GM18498 (cell line): Measurements from ENCODE around the gene SMARCA4.
"Not testable (repeated sequence)": the region's sequence is repeated elsewhere in the genome, so short reads cannot be mapped to it uniquely, and the experiment has no call there.

Source experiments
- ATAC-seq: cut with Tn5 transposase; IDR thresholded peaks from one replicate; pipeline ENCODE4 v1.9.1; 2021; ENCODE audit warnings: mild to moderate bottlenecking, moderate library complexity; ENCODE audit not compliant: unreplicated experiment

SMARCA4 gene

DNA sequence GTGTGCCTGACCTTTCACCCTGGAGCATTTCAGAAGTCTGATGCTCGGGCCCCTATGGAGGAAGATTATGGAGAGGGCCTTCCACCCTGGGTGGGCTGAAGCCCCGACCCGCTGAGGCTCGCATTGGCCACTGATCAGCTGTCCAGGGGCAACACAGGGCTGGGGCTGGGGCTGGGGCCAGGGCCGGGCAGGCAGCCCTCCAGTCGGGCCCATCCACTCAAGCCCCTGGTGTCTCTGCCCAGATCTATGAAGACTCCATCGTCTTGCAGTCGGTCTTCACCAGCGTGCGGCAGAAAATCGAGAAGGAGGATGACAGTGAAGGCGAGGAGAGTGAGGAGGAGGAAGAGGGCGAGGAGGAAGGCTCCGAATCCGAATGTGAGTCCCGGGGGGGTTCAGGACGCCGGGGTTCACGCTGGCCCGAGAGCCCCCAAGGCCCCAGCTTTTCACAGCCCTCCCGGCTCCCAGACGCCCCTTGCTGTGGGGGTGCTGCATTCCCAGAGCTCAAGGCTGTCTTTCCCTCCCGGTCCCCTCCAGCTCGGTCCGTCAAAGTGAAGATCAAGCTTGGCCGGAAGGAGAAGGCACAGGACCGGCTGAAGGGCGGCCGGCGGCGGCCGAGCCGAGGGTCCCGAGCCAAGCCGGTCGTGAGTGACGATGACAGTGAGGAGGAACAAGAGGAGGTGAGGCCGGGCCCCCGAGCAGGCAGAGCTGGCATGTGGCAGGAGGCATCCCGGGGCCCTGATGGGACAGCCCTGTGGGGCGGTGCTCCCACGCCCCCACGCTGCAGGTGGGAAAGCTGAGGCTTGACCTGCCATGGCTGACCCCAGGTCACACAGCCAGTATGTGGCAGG lies 98.9 kb downstream of the SMARCA4 start:
- no peak for ATAC-seq

DNA sequence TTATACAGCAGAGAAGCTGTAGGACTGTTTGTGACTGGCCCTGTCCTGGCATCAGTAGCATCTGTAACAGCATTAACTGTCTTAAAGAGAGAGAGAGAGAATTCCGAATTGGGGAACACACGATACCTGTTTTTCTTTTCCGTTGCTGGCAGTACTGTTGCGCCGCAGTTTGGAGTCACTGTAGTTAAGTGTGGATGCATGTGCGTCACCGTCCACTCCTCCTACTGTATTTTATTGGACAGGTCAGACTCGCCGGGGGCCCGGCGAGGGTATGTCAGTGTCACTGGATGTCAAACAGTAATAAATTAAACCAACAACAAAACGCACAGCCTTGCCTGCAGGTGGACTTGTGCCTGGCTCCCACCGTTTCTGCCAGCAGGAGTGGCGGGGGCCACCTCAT lies 101.1 kb downstream of the SMARCA4 start:
- ATAC-seq, result no peak

DNA sequence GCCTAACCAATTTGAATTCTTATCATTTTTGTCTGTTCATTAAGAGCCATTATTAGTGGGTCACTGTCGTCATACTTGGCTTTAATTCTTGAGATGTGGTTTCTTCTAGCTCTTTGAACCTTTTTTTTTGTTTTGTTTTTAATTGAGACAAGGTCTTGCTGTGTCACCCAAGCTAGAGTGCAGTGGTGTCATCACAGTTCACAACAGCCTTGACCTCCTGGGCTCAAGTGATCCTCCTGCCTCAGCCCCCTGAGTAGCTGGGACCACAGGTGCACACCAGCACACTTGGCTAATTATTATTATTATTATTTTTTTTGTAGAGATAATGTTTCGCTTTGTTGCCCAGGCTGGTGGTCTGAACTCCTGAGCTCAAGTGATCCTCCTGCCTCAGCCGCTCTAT lies 102.6 kb downstream of the SMARCA4 start:
- ATAC-seq, result no peak

DNA sequence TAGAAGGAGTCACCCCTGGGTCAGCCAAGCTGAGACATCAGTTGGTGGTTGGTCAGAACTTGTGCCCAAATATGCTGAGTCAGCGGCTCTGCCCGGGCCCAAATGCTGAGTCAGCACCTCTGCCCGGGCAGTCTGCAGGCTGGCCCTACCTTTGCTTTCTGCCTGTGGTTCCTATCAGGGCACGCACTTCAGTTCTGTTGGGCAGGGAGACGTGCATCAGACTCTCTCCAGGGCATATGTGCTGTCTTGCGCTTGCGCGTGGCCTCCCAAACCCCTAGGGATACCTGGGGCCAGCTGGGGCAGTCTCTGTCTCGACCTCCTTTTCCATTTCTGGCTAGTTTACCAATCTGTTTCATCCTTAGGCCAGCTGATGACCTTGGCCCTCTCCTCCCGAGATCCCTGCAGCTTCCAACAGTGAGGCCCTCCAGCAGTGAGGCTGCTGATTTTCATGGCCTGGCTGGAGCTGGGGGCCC lies 104.0 kb downstream of the SMARCA4 start:
- ATAC-seq, result no peak

- ATAC-seq, result no peak
Observed at GRCh38 chr19:11066326-11066725, 105.5 kb downstream of the SMARCA4 start.

GRCh38 chr19:11067356-11068113 lies 106.7 kb downstream of the SMARCA4 start:
- ATAC-seq, result no peak

DNA sequence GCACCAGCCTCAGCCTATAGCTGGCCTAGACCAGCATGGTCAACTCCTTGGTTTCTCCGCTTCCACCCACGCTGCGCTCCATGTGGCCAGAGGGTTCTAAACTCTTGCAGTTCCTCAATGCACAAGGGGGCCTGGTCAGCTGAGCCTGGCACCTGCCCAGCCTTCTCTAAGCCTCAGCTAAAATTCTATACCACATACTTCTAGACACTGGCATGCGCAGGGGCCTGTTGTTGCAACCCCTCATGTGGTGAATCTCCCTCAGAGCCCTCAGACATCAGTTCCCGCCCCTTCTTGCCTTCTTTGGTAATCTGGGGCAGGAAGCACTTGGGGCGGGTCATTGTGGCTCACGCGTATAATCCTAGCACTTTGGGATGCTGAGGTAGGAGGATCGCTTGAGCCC lies 108.7 kb downstream of the SMARCA4 start:
- ATAC-seq, result no peak

GRCh38 chr19:11070123-11070522 lies 109.3 kb downstream of the SMARCA4 start:
- ATAC-seq, result no peak

- no peak for ATAC-seq
Observed at GRCh38 chr19:11073568-11073967, 112.7 kb downstream of the SMARCA4 start.

DNA sequence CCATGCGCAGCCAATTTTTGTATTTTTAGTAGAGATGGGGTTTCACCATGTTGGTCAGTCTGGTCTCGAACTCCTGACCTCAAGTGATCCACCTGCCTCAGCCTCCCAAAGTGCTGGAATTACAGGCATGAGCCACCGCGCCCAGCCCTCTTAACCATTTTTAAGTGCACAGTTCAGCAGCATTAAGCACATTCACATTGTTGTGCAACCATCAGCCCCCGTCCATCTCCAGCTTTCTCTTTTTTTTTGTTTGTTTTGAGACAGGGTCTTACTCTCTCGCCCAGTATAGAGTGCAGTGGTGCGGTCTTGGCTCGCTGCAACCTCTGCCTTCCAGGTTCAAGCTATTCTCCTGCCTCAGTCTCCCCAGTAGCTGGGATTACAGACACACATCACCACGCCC lies 116.0 kb downstream of the SMARCA4 start:
- not testable (repeated sequence) for ATAC-seq

DNA sequence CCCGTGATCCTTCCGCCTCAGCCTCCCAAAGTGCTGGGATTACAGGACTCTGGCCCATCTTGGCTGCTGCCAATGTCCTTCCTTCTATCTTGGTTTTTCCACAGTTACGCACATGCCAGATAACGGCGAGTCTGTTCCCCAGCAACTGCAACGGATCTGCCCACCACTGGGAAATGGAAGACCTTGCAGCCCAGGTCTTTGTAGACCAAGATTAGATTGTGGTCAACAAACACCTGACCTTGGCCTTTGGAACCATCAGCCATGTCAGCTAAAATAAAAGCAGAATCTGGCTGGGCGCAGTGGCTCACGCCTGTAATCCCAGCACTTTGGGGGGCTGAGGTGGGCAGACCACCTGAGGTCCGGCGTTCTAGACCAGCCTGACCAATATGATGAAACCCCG lies 118.1 kb downstream of the SMARCA4 start:
- no peak for ATAC-seq

GRCh38 chr19:11079999-11080398 lies 119.2 kb downstream of the SMARCA4 start:
- no peak for ATAC-seq

DNA sequence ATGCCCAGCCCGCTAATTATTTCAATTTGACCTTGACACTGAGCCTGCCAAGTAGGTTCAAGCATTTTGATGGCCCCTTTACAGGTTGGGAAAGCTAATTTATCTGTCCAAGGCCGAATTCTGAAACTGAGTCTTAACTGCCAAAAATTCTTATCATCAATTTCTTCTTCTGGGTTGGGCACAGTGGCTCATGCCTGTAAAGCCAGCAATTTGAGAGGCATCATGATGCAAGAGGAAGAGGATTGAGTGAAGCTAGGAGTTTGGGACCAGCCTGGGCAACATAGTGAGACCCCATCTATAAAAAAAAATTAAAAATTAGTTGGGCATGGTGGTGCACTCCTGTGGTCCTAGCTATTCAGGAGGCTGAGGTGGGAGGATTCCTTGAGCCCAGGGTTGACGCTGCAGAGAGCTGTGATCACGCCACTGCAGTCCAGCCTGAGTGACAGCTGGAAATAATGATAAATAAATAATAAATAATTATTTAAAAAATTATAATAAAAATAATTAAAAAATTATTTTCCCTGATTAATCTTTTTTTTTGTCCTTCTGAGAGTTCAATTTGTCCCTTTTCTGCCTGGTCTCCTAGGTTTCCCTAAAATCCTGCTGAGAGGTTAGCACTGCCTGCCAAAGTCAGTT lies 127.2 kb downstream of the SMARCA4 start:
- ATAC-seq, result no peak

- ATAC-seq, result no peak
Observed at GRCh38 chr19:11088506-11089253, 127.8 kb downstream of the SMARCA4 start.

DNA sequence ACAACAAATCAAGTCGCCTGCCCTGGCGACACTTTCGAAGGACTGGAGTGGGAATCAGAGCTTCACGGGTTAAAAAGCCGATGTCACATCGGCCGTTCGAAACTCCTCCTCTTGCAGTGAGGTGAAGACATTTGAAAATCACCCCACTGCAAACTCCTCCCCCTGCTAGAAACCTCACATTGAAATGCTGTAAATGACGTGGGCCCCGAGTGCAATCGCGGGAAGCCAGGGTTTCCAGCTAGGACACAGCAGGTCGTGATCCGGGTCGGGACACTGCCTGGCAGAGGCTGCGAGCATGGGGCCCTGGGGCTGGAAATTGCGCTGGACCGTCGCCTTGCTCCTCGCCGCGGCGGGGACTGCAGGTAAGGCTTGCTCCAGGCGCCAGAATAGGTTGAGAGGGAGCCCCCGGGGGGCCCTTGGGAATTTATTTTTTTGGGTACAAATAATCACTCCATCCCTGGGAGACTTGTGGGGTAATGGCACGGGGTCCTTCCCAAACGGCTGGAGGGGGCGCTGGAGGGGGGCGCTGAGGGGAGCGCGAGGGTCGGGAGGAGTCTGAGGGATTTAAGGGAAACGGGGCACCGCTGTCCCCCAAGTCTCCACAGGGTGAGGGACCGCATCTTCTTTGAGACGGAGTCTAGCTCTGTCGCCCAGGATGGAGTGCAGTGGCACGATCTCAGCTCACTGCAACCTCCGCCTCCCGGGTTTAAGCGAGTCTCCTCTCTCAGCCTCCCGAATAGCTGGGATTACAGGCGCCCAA lies 128.6 kb downstream of the SMARCA4 start, which contains the start of gene LDLR:
Gene LDLR, plus strand, starts transcription at position 210 of the 760 bp plus-strand sequence. Its CDS starts 86 bp downstream, at position 296.
- peak; percentile 28 for ATAC-seq

DNA sequence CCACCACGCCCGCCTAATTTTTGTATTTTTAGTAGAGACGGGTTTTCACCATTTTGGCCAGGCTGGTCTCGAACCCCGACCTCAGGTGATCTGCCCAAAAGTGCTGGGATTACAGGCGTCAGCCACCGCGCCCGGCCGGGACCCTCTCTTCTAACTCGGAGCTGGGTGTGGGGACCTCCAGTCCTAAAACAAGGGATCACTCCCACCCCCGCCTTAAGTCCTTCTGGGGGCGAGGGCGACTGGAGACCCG lies 129.1 kb downstream of the SMARCA4 start:
- ATAC-seq, result not testable (repeated sequence)

DNA sequence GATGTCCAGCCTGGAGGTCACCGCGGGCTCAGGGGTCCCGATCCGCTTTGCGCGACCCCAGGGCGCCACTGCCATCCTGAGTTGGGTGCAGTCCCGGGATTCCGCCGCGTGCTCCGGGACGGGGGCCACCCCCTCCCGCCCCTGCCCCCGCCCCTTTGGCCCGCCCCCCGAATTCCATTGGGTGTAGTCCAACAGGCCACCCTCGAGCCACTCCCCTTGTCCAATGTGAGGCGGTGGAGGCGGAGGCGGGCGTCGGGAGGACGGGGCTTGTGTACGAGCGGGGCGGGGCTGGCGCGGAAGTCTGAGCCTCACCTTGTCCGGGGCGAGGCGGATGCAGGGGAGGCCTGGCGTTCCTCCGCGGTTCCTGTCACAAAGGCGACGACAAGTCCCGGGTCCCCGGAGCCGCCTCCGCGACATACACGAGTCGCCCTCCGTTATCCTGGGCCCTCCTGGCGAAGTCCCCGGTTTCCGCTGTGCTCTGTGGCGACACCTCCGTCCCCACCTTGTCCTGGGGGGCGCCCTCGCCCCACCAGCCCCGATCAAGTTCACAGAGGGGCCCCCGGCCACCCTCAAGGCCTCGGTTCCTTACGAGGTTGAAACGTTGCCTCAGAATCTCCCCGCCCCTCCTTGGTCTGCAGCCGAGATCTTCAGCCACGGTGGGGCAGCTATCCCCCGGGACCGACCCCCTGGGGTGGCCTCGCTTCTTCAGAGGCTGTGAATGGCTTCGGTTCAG lies 129.6 kb downstream of the SMARCA4 start:
- ATAC-seq, result peak; percentile 77

DNA sequence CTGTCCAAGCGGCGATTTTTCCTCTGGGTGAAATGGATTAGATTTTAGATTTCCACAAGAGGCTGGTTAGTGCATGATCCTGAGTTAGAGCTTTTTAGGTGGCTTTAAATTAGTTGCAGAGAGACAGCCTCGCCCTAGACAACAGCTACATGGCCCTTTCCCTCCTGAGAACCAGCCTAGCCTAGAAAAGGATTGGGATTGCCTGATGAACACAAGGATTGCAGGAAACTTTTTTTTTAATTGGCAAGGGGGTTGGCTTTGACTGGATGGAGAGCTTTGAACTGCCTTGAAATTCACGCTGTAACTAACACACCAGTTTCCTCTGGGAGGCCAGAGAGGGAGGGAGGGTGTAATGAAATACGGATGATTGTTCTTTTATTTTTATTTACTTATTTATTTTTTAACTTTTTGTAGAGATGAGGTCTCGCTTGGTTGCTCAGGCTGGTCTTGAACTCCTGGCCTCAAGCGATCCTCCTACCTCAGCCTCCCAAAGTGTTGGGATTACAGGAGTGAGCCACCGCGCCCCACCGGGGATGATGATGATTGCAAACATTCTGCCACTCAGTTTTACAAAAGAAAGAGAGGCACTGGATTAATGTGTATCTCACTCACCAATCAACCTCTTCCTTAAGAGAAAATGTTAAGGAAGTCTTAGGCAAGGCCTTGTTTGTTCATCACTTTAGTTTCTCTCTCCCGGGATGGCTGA lies 130.3 kb downstream of the SMARCA4 start:
- ATAC-seq, result no peak

GRCh38 chr19:11091703-11092153 lies 130.9 kb downstream of the SMARCA4 start:
- no peak for ATAC-seq
